Mesothelial cell of epicardium (in vitro differentiated cells): Measurements from ENCODE around the gene PRKN. TPM values are rescaled to one million over a fixed set of nuclear protein-coding genes. Genes with fewer than 3 reads are reported as not detected.

Source experiments
- DNase-seq, 2 experiments: peaks; one replicate each; pipeline ENCODE4 v3.0.0; 2021; ENCODE audit warnings: low spot score in 2 of 2; ENCODE audit not compliant: unreplicated experiment in 2 of 2
- H3K27ac Mint-ChIP-seq: 2 replicates; pipeline ENCODE4 v1.8.0; 2021; ENCODE audit warnings: mixed read lengths
- H3K27me3 Mint-ChIP-seq: 2 replicates; pipeline ENCODE4 v1.8.0; 2021; ENCODE audit warnings: low read depth, mixed read lengths
- H3K36me3 Mint-ChIP-seq: 2 replicates; pipeline ENCODE4 v1.8.0; 2021; ENCODE audit warnings: mixed read lengths
- H3K4me1 Mint-ChIP-seq: 2 replicates; pipeline ENCODE4 v1.8.0; 2021; ENCODE audit warnings: mixed read lengths
- H3K4me3 Mint-ChIP-seq: 2 replicates; pipeline ENCODE4 v1.8.0; 2021; ENCODE audit warnings: mild to moderate bottlenecking, moderate library complexity, mixed read lengths
- H3K9me3 Mint-ChIP-seq: 2 replicates; pipeline ENCODE4 v1.8.0; 2021; ENCODE audit warnings: mixed read lengths
- total RNA-seq: library from RNA; stranded (reverse); gene quantifications from 3 replicates; pipeline ENCODE4 v1.2.1, GENCODE V29; 2021
- TF ChIP-seq, protein P1 (sequence below): fragments of 200-600 bp; sonication (generic); IDR thresholded peaks from one replicate; pipeline ENCODE4 v1.5.0; 2021; ENCODE audit warnings: antibody characterized with exemption; ENCODE audit not compliant: unreplicated experiment

Gene PRKN
- total RNA-seq, 1 donor from 2014 or later: 7.6 TPM

- Mint-ChIP-seq H3K4me1 (no peaks in the 10 kb centered on the region), H3K36me3 (no peaks in the 10 kb centered on the region)
- TF ChIP-seq, protein P1, sequence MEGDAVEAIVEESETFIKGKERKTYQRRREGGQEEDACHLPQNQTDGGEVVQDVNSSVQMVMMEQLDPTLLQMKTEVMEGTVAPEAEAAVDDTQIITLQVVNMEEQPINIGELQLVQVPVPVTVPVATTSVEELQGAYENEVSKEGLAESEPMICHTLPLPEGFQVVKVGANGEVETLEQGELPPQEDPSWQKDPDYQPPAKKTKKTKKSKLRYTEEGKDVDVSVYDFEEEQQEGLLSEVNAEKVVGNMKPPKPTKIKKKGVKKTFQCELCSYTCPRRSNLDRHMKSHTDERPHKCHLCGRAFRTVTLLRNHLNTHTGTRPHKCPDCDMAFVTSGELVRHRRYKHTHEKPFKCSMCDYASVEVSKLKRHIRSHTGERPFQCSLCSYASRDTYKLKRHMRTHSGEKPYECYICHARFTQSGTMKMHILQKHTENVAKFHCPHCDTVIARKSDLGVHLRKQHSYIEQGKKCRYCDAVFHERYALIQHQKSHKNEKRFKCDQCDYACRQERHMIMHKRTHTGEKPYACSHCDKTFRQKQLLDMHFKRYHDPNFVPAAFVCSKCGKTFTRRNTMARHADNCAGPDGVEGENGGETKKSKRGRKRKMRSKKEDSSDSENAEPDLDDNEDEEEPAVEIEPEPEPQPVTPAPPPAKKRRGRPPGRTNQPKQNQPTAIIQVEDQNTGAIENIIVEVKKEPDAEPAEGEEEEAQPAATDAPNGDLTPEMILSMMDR: no peak
These were observed 914.4 kb downstream of the PRKN start for GRCh38 chr6:161813156-161813555.

GRCh38 chr6:161809971-161810370 lies 917.6 kb downstream of the PRKN start:
- H3K36me3 Mint-ChIP-seq: no peaks in the 10 kb centered on the region
- H3K4me3 Mint-ChIP-seq: no peak overlapping the region

More at GRCh38 chr6:161813156-161813555, 914.4 kb downstream of the PRKN start:
- no peak overlapping the region for H3K27ac Mint-ChIP-seq
- peaks cover 3% of the 10 kb centered on the region for H3K27me3 Mint-ChIP-seq
- DNase-seq: no peak
- peaks cover 7% of the 10 kb centered on the region for H3K9me3 Mint-ChIP-seq
- H3K4me3 Mint-ChIP-seq: no peak overlapping the region

GRCh38 chr6:161804838-161805237 lies 922.7 kb downstream of the PRKN start:
- TF ChIP-seq, protein P1: no peak
- DNase-seq: no peak
- H3K4me1 Mint-ChIP-seq: no peaks in the 10 kb centered on the region
- H3K27me3 Mint-ChIP-seq: no peaks in the 10 kb centered on the region
- no peak overlapping the region for H3K4me3 Mint-ChIP-seq
- H3K27ac Mint-ChIP-seq: no peak overlapping the region
- no peaks in the 10 kb centered on the region for H3K36me3 Mint-ChIP-seq
- no peaks in the 10 kb centered on the region for H3K9me3 Mint-ChIP-seq

More at GRCh38 chr6:161809971-161810370, 917.6 kb downstream of the PRKN start:
- Mint-ChIP-seq H3K27me3 (no peaks in the 10 kb centered on the region), H3K27ac (no peak overlapping the region), H3K4me1 (no peaks in the 10 kb centered on the region), H3K9me3 (peaks cover 7% of the 10 kb centered on the region)
- TF ChIP-seq, protein P1: no peak
- no peak for DNase-seq

DNA sequence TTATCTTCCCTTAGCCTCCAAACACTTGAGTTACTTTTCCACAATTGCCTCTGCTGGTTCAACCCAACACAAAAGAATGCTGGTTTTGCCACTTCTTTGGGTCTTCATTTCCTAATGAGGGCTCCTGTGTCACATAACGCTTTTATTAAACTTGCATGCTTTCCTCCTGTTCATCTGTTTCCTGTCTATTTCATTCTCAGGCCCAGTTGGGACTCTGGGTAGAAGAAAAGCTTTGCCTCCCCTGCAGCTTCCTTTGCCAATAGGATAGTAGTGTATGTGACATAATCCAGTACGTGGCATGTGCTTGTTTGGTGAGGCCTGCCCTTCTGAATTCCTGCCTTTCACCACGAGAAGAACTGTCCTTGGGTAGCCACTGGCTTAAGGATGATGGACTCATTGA lies 924.4 kb downstream of the PRKN start:
- no peak for DNase-seq
- Mint-ChIP-seq H3K36me3 (no peaks in the 10 kb centered on the region), H3K27me3 (no peaks in the 10 kb centered on the region), H3K4me3 (no peak overlapping the region), H3K4me1 (no peaks in the 10 kb centered on the region), H3K9me3 (no peaks in the 10 kb centered on the region), H3K27ac (no peak overlapping the region)
- TF ChIP-seq, protein P1: no peak

DNA sequence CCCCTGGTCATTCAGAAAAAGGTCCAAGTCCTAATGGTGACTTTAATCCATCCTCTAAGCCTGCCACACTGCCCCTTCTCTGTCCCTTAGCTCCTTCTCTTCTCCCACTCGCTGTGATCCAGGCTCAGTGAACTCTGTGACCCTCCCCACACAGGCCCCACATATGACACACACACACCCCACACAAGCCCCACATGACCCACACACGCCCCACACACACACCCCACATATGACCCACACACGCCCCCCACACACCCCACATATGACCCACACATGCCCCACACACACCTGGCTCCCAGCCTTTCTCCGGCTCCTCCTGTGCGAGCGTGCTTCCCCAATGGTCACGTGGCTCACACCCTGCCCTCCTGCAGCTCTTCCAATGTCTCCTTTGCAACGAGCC lies 925.3 kb downstream of the PRKN start:
- H3K4me3 Mint-ChIP-seq: no peak overlapping the region
- TF ChIP-seq, protein P1: no peak
- no peaks in the 10 kb centered on the region for H3K27me3 Mint-ChIP-seq
- no peak for DNase-seq
- H3K9me3 Mint-ChIP-seq: no peaks in the 10 kb centered on the region
- no peaks in the 10 kb centered on the region for H3K36me3 Mint-ChIP-seq
- H3K4me1 Mint-ChIP-seq: no peaks in the 10 kb centered on the region
- no peak overlapping the region for H3K27ac Mint-ChIP-seq

GRCh38 chr6:161798844-161799394 lies 928.6 kb downstream of the PRKN start:
- no peaks in the 10 kb centered on the region for H3K4me1 Mint-ChIP-seq
- no peak for DNase-seq
- no peaks in the 10 kb centered on the region for H3K9me3 Mint-ChIP-seq
- TF ChIP-seq, protein P1: no peak
- no peaks in the 10 kb centered on the region for H3K27me3 Mint-ChIP-seq
- no peak overlapping the region for H3K4me3 Mint-ChIP-seq
- H3K27ac Mint-ChIP-seq: no peak overlapping the region
- H3K36me3 Mint-ChIP-seq: no peaks in the 10 kb centered on the region
